Heart left ventricle (tissue), 13 donors: ENCODE measurements around the gene SPANXC.

Source experiments
- POLR2A ChIP-seq, 2 donors: fragments of 450-650 bp; IDR thresholded peaks; one replicate each; pipeline ENCODE4 v1.6.1; 2017; ENCODE audit warnings: antibody characterized with exemption in 2 of 2, mild to moderate bottlenecking in 2 of 2, moderate library complexity in 2 of 2
- TF ChIP-seq, protein P1 (sequence below), 12 donors: fragments of 200-600 bp; sonication (generic) in 4 of 12; IDR thresholded peaks; one replicate each; pipeline versions ENCODE4 v1.5.0 to v1.8.0; 2018 to 2022; ENCODE audit warnings: antibody characterized with exemption in 12 of 12, mild to moderate bottlenecking in 5 of 12
- donor health status: ischemic (EF 13 %, LVEDD 7.1; RV severe dilation, severe dysfunction).
- donor health status: DM: no; HTN: yes; CAD: no.
- donor health status: DM: no; HTN: no; CAD: no.
- donor health status: ischemic (EF 25% LVEDD 6.9; RV normal size, moderate dysfunction).
- donor health status: ischemic (EF 25% LVEDD 5.7; RV mildly dilated, moderate dysfunction).
- donor health status: ischemic (EF 35%, LVEDD 5.7; RV mildly dilated, moderate dysfunction).
- donor health status: nonischemic (EF 11% LVEDD 7.7; RV severe dilation, severe dysfunction).
- donor health status: DM: yes; HTN: yes; CAD: no.
- donor health status: PGD.
- donor health status: ischemic (EF 29% LVEDD 5.4; RV normal size, mild dysfunction).
- donor health status: nonischemic (EF 23%, LVEDD 6.1; RV moderate dilation, normal function).

DNA sequence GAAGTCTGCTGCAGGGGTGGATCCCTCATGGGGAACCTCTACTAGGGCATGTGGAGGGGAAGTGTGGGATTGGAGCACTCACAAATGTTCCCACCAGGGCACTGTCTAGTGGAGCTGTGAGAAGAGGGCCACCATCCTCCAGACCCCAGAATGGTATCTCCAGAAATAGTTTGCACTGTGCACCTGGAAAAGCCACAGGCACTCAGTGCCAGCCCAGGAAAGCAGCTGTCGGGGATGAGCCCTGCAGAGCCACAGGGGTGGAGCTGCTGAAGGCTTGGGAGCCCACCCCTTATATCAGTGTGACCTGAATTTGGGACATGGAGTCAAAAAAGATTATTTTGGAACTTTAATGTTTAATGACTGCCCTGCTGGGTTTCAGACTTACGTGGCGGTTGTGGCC lies 40.4 kb downstream of the SPANXC start:
- TF ChIP-seq POLR2A (IDR thresholded peaks at IDR 0.05) = no peak
- TF ChIP-seq, protein P1, sequence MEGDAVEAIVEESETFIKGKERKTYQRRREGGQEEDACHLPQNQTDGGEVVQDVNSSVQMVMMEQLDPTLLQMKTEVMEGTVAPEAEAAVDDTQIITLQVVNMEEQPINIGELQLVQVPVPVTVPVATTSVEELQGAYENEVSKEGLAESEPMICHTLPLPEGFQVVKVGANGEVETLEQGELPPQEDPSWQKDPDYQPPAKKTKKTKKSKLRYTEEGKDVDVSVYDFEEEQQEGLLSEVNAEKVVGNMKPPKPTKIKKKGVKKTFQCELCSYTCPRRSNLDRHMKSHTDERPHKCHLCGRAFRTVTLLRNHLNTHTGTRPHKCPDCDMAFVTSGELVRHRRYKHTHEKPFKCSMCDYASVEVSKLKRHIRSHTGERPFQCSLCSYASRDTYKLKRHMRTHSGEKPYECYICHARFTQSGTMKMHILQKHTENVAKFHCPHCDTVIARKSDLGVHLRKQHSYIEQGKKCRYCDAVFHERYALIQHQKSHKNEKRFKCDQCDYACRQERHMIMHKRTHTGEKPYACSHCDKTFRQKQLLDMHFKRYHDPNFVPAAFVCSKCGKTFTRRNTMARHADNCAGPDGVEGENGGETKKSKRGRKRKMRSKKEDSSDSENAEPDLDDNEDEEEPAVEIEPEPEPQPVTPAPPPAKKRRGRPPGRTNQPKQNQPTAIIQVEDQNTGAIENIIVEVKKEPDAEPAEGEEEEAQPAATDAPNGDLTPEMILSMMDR (IDR thresholded peaks at IDR 0.05) = no peak
